Stimulated activated CD4-positive, alpha-beta T cell treated with anti-CD3 and anti-CD28 coated beads, Interleukin-1b, Interleukin-23, amount 100 ng/mL, for 1 hour (primary cell): ENCODE data around the gene FBXL19.
A peak's percentile ranks its signal among the peaks of the same experiment; 100 is the strongest.

Source experiments
- DNase-seq, 2 donors: peaks; one replicate each; pipeline ENCODE4 v3.0.0-alpha.2; 2020; ENCODE audit warnings: low read depth in 2 of 2

FBXL19 gene

DNA sequence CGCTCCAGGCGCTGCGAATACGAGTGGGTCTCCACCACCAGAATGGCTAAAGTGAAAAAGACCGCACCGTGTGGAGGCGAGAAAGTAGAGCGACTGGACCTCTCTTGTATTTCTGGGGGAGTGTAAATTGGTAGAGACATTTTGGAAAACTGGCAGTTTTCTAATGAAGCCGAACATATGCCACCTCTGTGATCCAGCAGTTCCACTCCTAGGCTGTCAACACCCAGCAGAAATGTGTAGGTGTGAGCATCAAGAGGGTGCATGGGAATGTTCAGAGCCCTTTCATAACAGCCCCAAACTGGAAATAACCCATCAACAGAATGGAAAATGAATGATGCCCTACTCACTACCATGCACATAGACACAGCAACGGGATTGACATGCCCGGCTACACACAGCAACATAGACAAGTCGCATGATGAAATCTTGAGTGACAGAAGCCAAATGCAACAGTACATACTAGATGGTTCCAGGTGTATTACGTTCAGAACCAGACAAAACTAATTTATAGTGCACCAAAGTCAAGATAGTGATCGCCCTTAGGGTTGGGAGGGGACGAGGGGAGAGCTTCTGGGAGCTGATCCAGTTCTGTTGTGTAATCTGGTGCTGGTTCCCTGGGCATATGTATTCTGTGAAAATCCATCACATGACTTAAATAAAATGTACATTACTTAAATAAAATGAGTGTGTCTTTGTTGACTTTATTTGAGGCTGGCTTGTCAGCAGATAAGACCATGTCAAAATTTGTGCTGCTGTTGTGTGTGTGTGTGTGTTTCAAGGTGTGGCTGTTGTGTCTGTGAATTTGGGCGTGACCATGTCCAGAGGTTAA, 28.6 kb upstream of the FBXL19 start:
- DNase-seq, result no peak

- DNase-seq, result no peak
Observed at GRCh38 chr16:30895627-30896260, 27.6 kb upstream of the FBXL19 start.

- no peak for DNase-seq
Observed at GRCh38 chr16:30896261-30896888, 27.0 kb upstream of the FBXL19 start, which contains the start of gene CTF1. CTF1 (plus strand) TSS chr16:30896614; CDS start chr16:30896644, 30 bp downstream.

GRCh38 chr16:30896889-30897733, 26.3 kb upstream of the FBXL19 start:
- peak; percentile 53 to 59 for DNase-seq

GRCh38 chr16:30899794-30900193, 23.6 kb upstream of the FBXL19 start:
- DNase-seq, result no peak

- no peak for DNase-seq
Observed at GRCh38 chr16:30900588-30900987, 22.8 kb upstream of the FBXL19 start.

DNA sequence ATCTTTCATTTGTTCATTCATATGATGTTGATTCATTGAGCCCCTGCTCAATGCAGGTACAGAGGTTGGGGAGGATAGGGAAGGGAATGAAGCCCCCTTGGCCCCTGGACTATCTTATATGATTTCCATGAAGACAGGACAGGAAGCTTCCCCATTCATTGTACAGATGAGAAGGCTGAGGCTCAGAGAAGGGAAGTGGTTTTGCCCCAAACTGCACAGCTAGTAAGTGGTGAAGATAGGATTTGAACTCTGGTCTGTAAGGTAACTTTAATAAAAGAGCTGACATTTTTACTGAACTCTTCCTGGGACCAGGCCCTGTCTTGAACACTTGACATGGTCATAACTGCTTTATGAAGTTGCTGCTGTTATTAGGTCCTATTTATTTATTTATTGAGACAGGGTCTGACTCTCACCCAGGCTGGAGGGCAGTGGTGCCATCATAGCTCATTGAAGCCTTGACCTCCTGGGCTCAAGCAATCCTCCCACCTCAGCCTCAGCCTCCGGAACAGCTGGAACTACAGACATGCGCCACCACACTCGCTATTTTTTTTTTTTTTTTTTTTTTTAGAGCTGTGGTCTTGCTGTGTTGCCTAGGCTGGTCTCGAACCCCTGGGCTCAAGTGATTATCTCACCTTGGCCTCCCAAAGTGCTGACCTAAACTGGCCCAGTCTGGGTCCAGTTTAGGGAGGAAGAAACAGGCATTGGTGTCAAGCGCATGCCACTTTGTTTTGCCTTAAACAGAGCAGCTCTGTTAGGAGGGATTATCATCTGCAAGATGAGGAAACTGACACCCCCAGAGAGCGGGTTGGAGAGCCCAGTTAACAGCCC, 22.0 kb upstream of the FBXL19 start:
- DNase-seq, result no peak

DNA sequence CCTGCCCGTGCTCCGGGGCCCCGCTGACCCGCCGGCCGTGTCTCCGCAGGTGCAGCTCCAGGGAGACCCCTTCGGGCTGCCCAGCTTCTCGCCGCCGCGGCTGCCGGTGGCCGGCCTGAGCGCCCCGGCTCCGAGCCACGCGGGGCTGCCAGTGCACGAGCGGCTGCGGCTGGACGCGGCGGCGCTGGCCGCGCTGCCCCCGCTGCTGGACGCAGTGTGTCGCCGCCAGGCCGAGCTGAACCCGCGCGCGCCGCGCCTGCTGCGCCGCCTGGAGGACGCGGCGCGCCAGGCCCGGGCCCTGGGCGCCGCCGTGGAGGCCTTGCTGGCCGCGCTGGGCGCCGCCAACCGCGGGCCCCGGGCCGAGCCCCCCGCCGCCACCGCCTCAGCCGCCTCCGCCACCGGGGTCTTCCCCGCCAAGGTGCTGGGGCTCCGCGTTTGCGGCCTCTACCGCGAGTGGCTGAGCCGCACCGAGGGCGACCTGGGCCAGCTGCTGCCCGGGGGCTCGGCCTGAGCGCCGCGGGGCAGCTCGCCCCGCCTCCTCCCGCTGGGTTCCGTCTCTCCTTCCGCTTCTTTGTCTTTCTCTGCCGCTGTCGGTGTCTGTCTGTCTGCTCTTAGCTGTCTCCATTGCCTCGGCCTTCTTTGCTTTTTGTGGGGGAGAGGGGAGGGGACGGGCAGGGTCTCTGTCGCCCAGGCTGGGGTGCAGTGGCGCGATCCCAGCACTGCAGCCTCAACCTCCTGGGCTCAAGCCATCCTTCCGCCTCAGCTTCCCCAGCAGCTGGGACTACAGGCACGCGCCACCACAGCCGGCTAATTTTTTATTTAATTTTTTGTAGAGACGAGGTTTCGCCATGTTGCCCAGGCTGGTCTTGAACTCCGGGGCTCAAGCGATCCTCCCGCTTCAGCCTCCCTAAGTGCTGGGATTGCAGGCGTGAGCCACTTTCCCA, 21.1 kb upstream of the FBXL19 start:
- no peak for DNase-seq

GRCh38 chr16:30903002-30903401, 20.4 kb upstream of the FBXL19 start:
- no peak for DNase-seq

DNA sequence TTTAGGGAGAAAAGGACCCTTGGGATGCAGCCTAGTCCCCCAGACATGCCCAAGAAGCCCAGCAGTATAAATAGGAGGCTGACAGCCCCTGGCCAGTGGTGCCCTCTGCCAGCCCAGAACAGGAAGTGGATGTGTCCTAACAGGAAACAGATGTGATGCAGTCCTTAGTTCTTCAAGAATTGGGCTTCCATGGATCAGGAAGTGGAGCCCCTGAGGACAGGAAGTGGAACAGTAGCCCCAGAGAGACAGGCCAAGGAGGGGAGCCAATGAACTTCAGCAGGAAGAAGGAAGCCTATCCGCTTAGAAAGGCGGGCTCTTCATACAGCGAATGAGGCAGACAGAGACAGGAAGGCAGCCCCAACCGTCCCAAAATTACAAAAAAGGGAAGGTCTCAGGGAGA, 19.8 kb upstream of the FBXL19 start:
- no peak for DNase-seq

GRCh38 chr16:30904114-30904780, 19.1 kb upstream of the FBXL19 start:
- DNase-seq, result no peak

DNA sequence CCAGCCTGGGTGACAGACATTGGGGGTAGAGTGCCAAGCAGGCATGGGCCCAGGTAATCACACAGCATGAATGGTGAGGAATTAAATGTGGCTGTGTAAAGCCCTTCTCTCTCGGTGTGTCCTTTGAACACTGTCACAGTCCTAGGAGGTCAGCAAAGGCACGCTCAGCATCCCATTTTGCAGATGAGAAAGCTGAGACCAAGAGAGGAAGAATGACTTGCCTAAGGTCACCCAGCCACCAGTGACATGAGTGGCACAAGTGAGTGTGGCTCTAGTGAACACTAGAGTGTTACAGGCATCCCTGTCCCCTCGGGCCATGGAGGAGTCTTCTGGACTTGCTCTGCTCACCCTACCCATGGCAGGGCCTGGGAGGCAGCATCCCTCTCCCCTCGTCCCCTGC, 16.3 kb upstream of the FBXL19 start:
- DNase-seq, result no peak

DNA sequence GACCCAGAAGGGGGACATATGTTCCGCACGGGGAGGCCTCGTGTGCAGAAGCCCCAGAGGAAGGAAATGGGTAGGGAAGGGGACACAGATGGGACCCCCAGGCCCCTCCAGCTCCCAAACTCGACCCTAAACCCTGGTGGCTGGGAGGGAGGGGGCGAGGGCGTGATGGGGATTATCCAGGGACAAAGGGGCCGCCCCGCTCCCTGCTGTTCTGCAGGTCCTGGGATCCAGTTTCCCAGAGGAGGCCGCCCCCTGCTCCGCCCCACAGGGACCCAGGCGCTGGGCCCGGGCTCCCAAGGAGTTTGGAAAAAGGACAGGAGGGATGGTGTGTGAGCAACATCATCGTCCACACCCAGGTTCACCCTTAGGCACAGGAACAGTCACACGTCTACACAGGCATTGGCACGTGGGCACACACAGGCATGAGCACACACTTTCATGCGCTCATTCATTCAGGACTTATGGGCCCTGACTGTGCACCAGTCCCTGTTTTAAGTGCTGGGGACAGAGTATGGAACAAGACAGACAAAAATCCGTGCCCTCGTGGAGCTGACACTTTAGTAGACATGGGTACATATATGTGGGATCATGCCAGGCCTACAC, 12.8 kb upstream of the FBXL19 start:
- no peak for DNase-seq

DNA sequence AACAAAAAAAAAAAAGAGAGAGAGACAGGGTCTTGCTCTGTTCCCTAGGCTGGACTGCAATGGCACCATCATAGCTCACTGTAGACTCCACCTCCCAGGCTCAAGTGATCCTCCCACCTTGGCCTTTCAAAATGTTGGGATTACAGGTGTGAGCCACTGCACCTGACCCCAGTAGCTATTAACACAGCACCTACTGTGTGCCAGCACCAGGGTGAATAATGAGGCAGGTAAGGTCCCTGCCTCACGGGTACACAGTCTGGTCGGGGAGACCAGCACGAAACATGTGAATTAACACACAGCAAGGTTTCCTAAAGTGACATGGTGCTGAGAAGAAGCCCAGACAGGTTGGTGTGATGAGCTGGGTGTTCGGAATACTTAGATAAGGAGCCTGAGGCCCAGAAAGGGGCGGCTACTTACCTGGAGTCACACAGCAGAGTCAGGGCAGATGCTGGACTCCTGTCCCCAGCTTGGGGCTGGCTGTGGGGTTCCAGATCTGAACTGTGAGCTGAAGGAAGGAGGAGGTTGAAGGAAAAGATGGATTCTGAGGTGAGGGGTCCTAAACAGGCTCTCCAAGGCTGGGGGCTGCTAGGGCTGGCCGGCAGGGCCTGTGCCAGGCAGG, 10.5 kb upstream of the FBXL19 start:
- DNase-seq, result no peak

DNA sequence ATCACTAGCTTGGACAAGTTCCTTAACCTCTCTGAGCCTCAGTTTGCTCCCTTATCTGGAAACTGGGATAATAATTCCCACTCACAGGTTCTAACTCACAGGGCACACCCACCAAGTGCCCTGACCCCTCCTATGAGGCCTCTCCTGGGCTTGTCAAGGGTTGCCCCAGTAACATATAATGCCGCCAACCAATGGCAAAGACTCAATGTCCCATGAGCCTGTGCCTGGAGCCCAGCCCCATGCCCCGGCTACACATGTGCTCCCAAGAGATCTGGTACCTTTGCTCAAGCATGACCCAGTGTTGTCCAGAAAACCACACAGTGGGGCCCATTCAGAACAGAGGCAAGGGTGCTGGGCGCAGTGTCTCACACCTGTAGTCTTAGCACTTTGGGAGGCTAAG, 8.5 kb upstream of the FBXL19 start:
- no peak for DNase-seq

GRCh38 chr16:30918614-30919013, 4.8 kb upstream of the FBXL19 start:
- DNase-seq, result no peak

- DNase-seq, result no peak
Observed at GRCh38 chr16:30920891-30921290, 2.5 kb upstream of the FBXL19 start.

DNA sequence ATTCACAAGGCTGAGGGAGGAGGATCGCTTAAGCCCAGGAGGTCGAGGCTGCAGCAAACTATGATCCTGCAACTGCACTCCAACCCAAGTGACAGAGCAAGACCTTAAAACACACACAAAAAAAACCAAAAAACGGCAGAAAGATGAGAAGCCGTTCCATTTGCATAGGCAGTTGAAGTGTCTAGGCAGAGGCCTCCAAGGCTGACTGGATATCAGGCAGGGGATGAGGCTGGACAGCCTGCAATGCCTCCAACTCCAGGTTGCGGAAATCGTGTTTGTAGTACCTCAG, 2.0 kb upstream of the FBXL19 start:
- DNase-seq, result no peak
